MCF 10A (cell line): ENCODE results near the gene ARHGAP24. TPM values are rescaled to one million over a fixed set of nuclear protein-coding genes. Genes with fewer than 3 reads are reported as not detected.

Experiments
- BruUV-seq: library from RNA; stranded (reverse); fragments of 400-500 nt; replicated peaks from 2 replicates; lab custom pipeline; 2021; lab: Mats Ljungman, UMichigan
- CTCF ChIA-PET: fragments of 300-600 bp; sonication (Branson Sonifier 250); formaldehyde crosslinking; extraction: SDS; loops from one replicate; lab custom pipeline; 2021; ENCODE audit warnings: antibody characterized with exemption, inconsistent platforms; lab: Yijun Ruan, JAX
- POLR2A ChIA-PET: fragments of 300-600, 350-650 bp; sonication (Branson Sonifier 250); formaldehyde crosslinking; extraction: SDS; loops from one replicate; lab custom pipeline; 2020; ENCODE audit warnings: antibody characterized with exemption, inconsistent platforms; lab: Yijun Ruan, JAX
- DNase-seq: peaks from one replicate; pipeline ENCODE4 v3.0.0-alpha.2; 2018; ENCODE audit not compliant: unreplicated experiment
- H3K27ac Mint-ChIP-seq: one replicate; pipeline ENCODE4 v1.8.0; 2022; ENCODE audit warnings: mild to moderate bottlenecking, low read depth, mixed read lengths; ENCODE audit not compliant: unreplicated experiment
- H3K27me3 Mint-ChIP-seq: one replicate; pipeline ENCODE4 v1.8.0; 2022; ENCODE audit warnings: mixed read lengths; ENCODE audit not compliant: insufficient read depth, unreplicated experiment
- H3K36me3 Mint-ChIP-seq: one replicate; pipeline ENCODE4 v1.8.0; 2022; ENCODE audit warnings: mild to moderate bottlenecking, moderate library complexity, mixed read lengths; ENCODE audit not compliant: insufficient read depth, unreplicated experiment
- H3K4me1 Mint-ChIP-seq: one replicate; pipeline ENCODE4 v1.8.0; 2022; ENCODE audit warnings: mixed read lengths; ENCODE audit not compliant: insufficient read depth, unreplicated experiment
- H3K4me3 Mint-ChIP-seq: one replicate; pipeline ENCODE4 v1.8.0; 2022; ENCODE audit warnings: mild to moderate bottlenecking, moderate library complexity, mixed read lengths; ENCODE audit not compliant: unreplicated experiment
- H3K9me3 Mint-ChIP-seq: one replicate; pipeline ENCODE4 v1.8.0; 2022; ENCODE audit warnings: mixed read lengths; ENCODE audit not compliant: unreplicated experiment
- CTCF ChIP-seq: fragments of 200-600 bp; IDR thresholded peaks from one replicate; pipeline ENCODE4 v1.8.0; 2022; ENCODE audit warnings: antibody characterized with exemption, mild to moderate bottlenecking; ENCODE audit not compliant: unreplicated experiment
- intact Hi-C: fragments of 100-400 bp; cut with micrococcal nuclease; formaldehyde crosslinking; loops from 2 replicates; pipeline ENCODE4 v1.14.1; 2022
- total RNA-seq: library from RNA; stranded (reverse); gene quantifications from 2 replicates; pipeline ENCODE4 v1.2.3, GENCODE V29; 2022

Gene ARHGAP24
- total RNA-seq, 1 experiment from 2014 or later: 2.6 TPM

- CTCF ChIA-PET: no interaction called here
- Mint-ChIP-seq H3K27ac (no peak overlapping the region), H3K4me1 (no peaks in the 10 kb centered on the region), H3K4me3 (no peak overlapping the region), H3K36me3 (no peaks in the 10 kb centered on the region), H3K27me3 (no peaks in the 10 kb centered on the region), H3K9me3 (no peaks in the 10 kb centered on the region)
- intact Hi-C loops: no loop called here
- no peak for DNase-seq
- no TSS peak for BruUV-seq
- POLR2A ChIA-PET: interaction anchor here (0.6 kb wide), 1 partner anchor 258 kb away, joined by 3 read pairs; no protein-coding TSS in a partner anchor
- TF ChIP-seq CTCF: no peak
Observed at GRCh38 chr4:85455942-85456341, 19.0 kb upstream of the ARHGAP24 start.

DNA sequence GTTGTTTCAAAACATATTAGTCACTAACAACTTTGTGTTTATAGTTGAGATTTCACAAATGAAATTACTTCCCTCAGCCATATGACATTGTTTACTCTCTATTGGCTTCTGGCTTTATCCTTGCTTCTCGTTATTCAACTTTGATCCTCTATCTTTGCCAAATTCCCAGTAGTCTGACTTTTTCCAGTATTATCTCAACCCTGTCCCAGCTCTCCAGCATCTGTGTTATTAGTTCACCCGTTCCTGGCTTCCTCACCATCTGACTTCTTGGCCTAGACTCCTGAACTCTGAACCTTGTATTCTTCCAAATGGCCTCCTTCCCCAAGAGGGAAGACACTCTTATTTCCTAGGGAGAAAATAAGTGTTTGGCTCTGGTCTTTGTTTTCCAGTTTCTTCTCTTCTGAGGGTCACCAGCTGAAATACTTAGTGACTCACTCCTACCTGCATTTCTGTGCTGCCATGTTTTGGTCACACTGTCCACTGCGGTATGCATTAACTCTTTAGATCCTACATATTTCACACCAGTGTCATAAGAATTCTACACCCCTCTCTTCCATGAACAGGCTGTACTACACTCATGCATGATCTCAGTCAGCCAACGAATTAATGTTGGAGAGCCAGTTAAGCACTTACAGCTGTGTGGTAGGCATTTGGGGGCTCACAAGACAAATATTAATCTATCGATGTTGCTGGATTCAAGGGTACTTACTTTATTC lies 17.0 kb upstream of the ARHGAP24 start:
- ChIA-PET POLR2A (interaction anchor here (0.6 kb wide), 2 partner anchors 16 to 847 kb away, joined by 3 to 5 read pairs; no protein-coding TSS in a partner anchor), CTCF (interaction anchor here (0.6 kb wide), 1 partner anchor 11 kb away, joined by 3 read pairs; no protein-coding TSS in a partner anchor)
- H3K27me3 Mint-ChIP-seq: no peaks in the 10 kb centered on the region
- intact Hi-C loops: no loop called here
- H3K27ac Mint-ChIP-seq: no peak overlapping the region
- no peaks in the 10 kb centered on the region for H3K4me1 Mint-ChIP-seq
- no peaks in the 10 kb centered on the region for H3K9me3 Mint-ChIP-seq
- H3K4me3 Mint-ChIP-seq: no peak overlapping the region
- no peak for TF ChIP-seq CTCF
- DNase-seq: no peak
- BruUV-seq: no TSS peak
- H3K36me3 Mint-ChIP-seq: no peaks in the 10 kb centered on the region

DNA sequence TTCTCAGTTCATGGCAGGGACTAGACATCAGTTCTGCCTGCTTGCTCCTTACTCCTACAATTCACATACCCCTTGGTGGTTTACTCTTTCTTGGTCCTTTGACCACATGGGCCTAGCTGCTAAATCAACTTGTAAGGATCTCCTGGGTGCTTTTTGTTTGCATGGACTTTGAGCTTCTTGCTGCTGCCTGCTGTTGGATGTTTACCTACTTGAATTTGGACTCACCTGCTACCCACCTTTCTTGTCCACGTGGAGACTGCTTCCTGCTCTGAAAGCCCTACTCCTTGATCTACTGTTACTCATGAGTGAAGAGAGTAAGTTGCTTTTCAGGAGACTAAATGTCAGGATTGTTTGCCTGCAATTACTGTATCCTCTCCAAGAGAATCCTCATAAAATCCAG lies 15.2 kb upstream of the ARHGAP24 start:
- H3K9me3 Mint-ChIP-seq: no peaks in the 10 kb centered on the region
- no peaks in the 10 kb centered on the region for H3K4me1 Mint-ChIP-seq
- CTCF ChIA-PET: interaction anchor here (0.7 to 0.8 kb wide), 2 partner anchors 288 to 292 kb away, joined by 3 read pairs; no protein-coding TSS in a partner anchor
- no peaks in the 10 kb centered on the region for H3K27me3 Mint-ChIP-seq
- intact Hi-C loops: no loop called here
- no TSS peak for BruUV-seq
- no peak overlapping the region for H3K4me3 Mint-ChIP-seq
- TF ChIP-seq CTCF: no peak
- POLR2A ChIA-PET: interaction anchor here (0.6 to 0.9 kb wide), 3 partner anchors 12 to 200 kb away, joined by 3 read pairs; no protein-coding TSS in a partner anchor
- no peak for DNase-seq
- no peak overlapping the region for H3K27ac Mint-ChIP-seq
- no peaks in the 10 kb centered on the region for H3K36me3 Mint-ChIP-seq

DNA sequence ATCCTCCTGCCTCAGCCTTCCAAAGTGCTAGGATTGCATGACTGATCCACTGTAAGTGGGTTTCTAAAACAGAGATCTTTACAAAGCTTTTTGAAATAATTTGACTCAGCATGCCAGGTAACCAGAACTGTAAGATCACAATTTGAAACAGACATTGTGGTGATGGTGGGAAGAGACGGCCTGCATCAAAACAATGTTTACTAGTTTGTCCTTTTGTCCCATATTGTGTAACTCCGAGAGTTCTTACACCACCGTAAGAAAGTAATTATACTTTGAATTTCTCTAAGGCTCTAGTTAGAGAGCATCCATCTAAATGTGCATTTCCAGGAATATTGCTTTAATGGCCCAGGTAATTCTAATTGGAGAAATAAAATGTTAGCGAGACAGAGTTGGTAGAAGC lies 594 bp upstream of the ARHGAP24 start:
- no TSS peak for BruUV-seq
- POLR2A ChIA-PET: interaction anchor here (0.6 to 3.6 kb wide), 13 partner anchors 15 to 559 kb away, joined by 3 to 37 read pairs (median 4); no protein-coding TSS in a partner anchor
- H3K4me1 Mint-ChIP-seq: peaks cover 18% of the 10 kb centered on the region
- H3K4me3 Mint-ChIP-seq: peak overlapping the region; percentile 88
- TF ChIP-seq CTCF: no peak
- intact Hi-C loops: loop anchor here (2.0 kb wide), 1 partner anchor 274 kb away; no protein-coding TSS in a partner anchor
- no peaks in the 10 kb centered on the region for H3K9me3 Mint-ChIP-seq
- peak overlapping the region; percentile 81 for H3K27ac Mint-ChIP-seq
- H3K27me3 Mint-ChIP-seq: no peaks in the 10 kb centered on the region
- H3K36me3 Mint-ChIP-seq: no peaks in the 10 kb centered on the region
- CTCF ChIA-PET: interaction anchor here (0.5 to 3.4 kb wide), 12 partner anchors 12 to 347 kb away, joined by 3 to 15 read pairs (median 3); no protein-coding TSS in a partner anchor
- DNase-seq: no peak
